NCI-H146 treated with DMSO at 0.1 percent for 48 hours (cell line): Measurements from ENCODE around the gene VSIR.

Experiments
- DNase-seq: peaks from one replicate; lab custom pipeline; 2025; ENCODE audit not compliant: unreplicated experiment; lab: John Stamatoyannopoulos, UW

VSIR gene

DNA sequence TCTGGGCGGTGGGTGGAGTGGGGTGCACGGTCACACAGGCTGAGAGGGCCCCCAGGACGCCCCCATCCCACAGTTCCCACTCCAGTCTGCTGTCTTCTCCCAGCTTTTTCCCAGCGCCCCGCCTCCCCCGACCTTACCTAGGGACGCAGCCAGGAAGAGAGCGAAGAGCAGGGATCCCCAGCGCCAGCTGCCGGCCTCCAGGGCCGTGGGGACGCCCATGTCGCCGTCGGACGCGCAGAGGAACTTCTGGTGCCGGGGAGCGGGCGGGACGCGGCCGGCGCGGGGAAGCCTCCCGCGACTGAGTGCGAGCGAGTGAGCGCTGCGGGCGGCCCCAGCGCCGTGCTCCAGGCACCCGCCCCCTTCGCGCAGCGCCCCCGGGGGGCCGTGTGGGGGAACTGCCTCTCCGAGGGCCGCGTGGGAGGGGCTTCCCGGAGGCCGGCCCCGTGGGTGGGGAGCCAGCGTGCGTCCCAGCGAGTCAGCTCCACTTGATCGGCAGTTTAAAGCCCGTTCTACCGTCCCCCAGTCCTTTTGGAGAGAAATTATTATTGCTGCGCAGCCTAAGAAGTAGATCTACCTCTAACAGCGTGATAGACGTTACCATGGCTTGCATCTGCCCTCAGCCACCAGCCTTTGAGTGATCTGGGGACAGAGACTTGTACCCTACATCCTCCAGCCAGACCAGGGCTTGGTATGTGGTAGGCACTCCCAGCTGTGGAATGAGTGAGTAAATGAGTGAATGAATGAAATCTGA is at the start of gene VSIR:
Gene VSIR, minus strand, starts transcription at position 300 of the 751 bp plus-strand sequence. Its CDS starts 81 bp downstream, at position 219.
- peak; percentile 46 for DNase-seq

DNA sequence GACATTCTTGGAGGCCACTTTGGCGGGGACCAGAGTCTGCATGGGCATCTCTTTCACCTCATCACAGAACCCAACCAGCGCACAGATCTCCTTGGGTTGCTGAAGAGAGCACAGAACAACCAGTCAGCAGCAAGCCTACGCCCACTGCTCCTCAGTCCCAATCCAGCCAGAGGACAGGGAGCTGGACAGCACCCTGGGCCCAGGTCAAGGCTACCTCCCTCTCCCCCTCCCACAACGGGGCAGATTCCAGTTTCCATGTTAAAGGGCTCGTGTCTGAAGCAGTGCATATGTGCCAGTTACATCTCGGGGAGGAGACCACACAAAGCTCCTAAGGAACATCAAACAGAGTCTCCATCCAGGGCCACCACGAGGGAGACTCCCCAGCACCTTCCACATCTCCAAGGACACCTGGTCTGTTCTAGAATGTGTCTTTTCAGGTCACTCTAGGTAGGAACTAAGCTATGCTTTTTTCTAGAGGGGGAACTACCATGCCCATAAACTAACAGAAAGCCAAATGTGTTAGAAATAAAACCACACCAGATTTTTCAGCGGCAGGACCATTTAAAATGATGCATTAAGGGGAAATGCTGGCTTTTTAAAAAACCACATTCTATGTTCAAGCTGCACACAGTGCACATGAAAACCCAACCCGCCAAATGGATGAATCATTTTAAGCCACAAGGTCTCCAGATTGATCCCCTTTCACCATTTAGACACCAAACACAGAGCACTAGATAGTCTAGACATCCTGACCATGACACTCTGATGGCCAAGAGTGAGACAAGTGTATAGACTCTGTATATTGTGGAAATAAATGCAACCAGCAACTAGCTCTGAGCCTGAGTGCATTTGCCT is 48.8 kb upstream of the VSIR start:
- no peak for DNase-seq

DNA sequence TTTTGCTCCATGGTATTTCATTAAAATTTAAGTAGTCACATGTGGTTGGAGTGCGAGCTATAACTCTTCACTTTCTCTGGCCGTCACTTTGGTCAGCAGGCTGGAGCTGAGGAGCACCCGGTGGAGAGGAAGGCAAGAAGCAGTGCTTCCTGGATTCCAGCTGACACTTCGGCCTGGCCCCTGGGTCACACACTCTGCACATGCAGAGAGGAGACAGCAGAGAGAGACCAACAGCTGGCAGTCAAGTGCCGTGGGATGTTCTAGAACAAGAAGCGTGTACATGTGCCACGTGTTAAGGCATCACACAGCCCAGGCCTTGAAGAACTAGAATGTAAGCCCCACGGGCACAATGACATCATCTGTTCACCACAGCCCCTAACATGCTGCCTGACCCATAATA is 47.6 kb upstream of the VSIR start:
- no peak for DNase-seq

DNA sequence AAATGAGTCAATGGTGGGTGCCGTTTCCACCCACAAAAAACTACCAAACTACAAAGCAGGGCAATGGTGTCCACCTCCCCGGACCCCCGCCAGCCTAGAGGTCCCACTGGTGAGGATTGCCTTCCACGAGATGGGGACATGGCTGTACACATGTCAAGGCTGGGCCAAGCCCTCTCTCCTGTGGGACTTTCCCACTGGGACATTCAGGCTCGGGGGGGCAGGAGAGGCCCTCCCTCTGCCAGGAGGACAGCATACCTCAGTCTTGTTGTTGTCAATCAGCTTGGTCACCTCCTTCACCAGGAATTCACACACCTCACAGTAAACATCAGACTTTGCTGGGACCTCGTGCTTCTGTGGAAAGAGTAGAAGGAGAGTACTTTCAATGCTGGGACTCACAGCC is 46.7 kb upstream of the VSIR start:
- DNase-seq: no peak

DNA sequence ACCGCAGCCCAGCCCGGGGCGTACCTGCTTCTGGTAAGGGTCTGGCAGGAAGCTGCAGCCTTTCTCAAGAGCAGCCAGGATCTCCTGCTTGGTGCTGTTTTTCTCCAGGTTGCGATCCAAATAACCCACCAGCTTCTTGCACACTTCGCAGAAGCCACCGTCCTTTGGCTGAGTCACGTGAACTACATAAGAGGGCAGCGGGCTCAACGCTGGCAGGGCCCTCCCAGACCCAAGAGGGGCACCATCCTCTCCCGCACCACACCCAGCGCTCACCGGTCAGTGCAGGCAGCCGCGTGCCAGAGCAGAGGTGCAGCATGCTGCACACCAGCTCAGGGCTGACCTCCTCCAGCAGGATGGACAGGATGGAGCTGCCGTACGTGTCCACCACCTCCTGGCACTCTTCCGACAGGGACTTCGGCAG is 46.1 kb upstream of the VSIR start:
- DNase-seq: no peak

DNA sequence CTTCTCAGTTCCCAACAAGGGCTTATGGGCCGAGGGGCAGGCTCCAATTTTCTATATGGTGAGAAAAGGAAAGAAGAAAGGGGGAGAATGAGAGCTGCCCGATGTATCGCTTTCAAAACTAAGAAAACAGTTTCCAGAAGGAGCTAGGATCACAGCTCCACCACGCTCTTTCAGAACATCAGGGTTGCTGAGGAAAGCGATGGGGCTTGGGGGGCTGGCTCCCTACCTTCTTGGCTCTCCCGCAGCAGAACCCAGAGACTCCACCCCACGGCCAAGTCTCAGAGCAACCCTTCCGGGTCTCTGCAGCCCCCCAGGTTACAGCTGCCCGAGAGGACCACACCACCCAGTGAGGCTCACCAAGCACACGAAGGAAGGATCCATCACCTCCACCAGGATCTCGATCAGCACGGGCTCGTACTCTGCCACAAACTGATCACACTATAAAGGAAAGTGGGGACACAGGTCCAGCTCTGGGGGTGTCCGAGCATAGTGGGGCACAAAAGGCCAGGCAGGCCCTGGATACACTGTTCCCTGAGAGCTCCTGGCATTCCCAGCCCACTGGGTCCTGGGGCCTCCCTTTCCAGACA is 45.4 kb upstream of the VSIR start:
- no peak for DNase-seq

DNA sequence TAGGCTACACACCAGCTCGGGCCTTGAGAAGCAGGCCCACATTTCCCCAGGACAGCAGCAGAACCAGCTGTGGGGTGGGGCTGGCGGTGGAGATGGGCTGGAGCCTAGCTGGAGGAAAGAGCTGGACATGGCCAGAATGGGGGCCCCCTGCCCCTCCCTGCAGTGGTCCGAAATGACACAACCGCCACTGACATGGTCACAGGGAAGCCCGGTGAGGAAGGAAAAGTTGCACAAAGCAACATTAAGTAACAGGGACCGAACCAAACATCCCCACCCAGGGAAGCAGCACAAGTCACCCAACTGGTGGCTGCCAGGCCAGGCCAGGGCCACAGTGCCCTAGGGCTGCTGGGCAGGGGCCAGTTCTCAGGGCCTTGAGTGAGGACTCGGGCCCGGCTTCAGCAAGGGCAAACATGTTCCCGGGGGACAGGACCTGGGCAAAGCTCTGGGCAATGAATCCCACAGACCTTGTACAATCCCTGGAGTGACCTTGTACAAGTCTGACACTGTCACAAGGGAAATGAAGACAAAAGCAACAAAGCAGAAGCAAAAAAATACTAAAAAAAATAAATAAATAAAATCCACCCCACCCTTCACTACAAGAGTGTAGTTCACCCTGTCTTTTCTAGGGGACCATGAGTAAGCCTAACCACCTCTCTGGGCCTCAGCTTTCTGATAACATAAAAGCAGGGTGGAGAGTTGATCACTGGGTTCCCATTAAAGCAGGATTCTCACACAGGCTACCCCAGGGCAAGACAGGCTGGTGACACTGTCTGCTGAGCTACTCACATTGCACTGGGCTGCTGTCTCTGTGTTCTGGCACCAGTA is 44.7 kb upstream of the VSIR start:
- no peak for DNase-seq

DNA sequence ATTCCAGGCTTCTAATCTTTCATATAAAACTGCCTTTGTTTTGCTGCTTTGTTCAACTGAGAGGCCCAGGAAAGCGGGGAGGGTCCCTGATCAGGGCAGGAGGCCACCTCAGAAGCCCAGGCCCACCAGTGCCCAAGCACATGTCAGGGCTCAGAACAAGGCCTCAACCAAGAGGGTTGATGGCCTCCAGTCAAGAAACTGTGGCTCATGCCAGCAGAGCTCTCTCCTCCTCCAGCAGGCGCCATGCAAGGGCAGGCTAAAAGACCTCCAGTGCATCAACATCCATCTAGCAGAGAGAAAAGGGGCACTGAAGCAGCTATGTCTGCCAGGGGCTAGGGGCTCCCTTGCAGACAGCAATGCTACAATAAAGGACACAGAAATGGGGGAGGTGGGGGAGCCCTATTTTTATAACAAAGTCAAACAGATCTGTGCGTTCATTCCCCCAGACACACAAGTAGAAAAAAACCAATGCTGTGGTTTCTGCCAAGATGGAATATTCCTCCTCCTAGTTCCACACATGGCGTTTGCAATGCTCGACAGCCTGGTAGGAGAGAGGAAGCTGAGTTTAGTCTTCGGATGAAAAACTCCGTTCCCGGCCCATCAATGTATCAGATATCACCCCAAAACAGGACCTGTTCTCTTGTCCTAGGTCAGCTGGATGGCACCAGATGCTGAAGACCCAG is 43.8 kb upstream of the VSIR start:
- DNase-seq: no peak

GRCh38 chr10:71816421-71816851 is 43.1 kb upstream of the VSIR start:
- no peak for DNase-seq

DNA sequence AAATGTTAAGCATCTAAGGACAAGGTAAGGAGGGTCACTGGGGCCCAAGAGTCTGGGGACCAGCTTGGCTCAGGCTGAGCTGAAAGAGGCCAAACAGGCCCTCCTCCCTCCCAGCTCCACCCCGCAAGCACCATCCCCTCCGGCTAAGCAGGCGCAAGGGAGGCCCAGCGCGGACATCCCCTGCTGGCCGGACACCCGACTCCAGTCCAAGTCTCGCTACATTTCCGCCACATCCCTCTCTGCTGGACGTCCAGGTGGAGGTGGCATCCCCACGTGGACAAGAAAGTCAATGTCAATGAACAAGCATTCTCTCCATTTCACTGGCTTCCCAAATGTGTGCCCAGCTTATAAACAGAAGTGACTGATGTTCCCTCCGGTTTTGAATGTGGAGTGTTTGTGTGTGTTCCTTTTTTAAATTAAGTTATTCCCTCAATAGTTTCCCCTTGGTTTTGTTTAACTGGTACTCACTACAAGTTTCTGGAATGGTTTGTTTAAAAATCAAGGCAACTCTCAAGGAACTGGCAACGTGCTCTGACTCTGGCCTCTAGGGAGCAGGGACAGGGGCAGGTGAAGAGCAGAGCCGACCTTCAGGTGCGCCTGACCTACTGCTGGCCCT is 42.3 kb upstream of the VSIR start:
- no peak for DNase-seq

GRCh38 chr10:71814922-71815411 is 41.6 kb upstream of the VSIR start:
- DNase-seq: no peak

- DNase-seq: no peak
Observed at GRCh38 chr10:71812913-71813590, 39.7 kb upstream of the VSIR start.

DNA sequence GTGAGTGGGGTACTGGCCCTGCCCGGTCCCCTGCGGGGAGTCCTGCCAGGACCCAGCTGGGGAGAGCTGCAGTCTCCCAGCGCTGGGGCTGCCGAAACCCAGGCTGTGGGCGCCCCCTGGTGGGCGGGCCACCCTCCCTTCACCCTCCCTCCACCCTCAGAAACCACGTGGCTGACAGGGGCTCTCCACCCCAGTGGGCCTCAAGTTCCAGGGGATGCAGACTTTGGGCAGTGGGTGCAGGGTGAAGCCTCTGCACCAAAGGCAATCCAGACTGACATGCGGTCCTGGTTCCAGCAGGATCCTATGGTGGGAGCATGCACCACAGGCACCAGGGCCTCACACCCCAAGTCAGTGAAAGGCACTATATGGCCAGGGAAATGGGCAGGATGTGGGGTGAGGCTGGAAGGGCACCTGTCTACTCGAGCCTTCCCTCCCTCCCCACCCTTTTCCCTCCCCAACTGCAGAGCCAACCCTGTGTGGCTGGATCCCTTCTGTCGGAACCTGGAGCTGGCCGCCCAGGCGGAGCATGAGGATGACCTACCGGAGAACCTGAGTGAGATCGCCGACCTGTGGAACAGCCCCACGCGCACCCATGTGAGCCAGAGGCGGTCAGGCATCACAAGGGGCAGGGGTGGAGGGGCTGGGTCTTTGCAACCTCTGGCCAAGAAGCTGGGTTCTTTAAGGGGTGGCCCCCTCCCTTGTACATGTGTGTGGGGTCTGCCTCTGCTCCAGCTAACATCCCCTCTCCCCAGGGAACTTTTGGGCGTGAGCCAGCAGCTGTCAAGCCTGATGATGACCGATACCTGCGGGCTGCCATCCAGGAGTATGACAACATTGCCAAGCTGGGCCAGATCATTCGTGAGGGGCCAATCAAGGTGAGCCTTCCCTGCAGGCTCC is 38.9 kb upstream of the VSIR start:
- no peak for DNase-seq

DNA sequence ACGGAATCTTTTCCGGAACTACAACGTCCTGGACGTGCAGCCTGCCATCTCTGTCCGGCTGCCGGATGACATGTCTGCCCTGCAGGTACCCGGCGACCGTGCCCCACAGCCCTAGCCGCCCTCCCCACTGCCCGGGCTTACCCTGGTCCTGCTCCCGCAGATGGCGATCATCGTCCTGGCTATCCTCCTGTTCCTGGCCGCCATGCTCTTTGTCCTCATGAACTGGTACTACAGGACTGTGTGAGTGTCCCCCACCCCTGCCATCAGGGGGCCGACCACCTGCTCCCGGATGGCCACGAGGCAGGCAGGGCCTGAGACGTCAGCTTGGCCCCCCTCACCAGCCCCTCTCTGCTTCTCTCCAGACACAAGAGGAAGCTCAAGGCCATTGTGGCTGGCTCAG is 38.0 kb upstream of the VSIR start:
- no peak for DNase-seq

- DNase-seq: no peak
Observed at GRCh38 chr10:71810048-71810750, 36.9 kb upstream of the VSIR start.

- no peak for DNase-seq
Observed at GRCh38 chr10:71809628-71810027, 36.3 kb upstream of the VSIR start.
